Keratinocyte (primary cell): ENCODE data around the gene RERE. TPM values are rescaled to one million over a fixed set of nuclear protein-coding genes. Genes with fewer than 3 reads are reported as not detected.

Source experiments
- DNase-seq: peaks from one replicate; pipeline ENCODE4 v3.0.0-alpha.2; 2011; ENCODE audit warnings: low read depth, missing footprints, low spot score
- FAIRE-seq: peaks from 2 replicates; lab custom pipeline; 2011; peaks lifted over from hg19 to GRCh38; lab: Jason Lieb, UNC
- H2AFZ ChIP-seq: 2 replicates; pipeline ENCODE4 v1.6.0; 2012; ENCODE audit warnings: low read length, control low read depth, inconsistent platforms; ENCODE audit not compliant: control insufficient read depth
- H3K27ac ChIP-seq: 2 replicates; pipeline ENCODE4 v1.5.1; 2011; ENCODE audit warnings: low read length; ENCODE audit not compliant: control insufficient read depth, insufficient read depth
- H3K27me3 ChIP-seq: 3 replicates; pipeline ENCODE4 v1.6.0; 2011; ENCODE audit warnings: low read length; ENCODE audit not compliant: control insufficient read depth, insufficient read depth; ENCODE audit errors: extremely low read depth
- H3K36me3 ChIP-seq, 2 experiments: 2 replicates in 1 of 2; 3 replicates in 1 of 2; pipeline ENCODE4 v1.5.1; 2011; ENCODE audit warnings: low read length in 2 of 2, mild to moderate bottlenecking in 1 of 2; ENCODE audit not compliant: control insufficient read depth in 2 of 2, insufficient read depth in 2 of 2; ENCODE audit errors: extremely low read depth in 1 of 2
- H3K4me1 ChIP-seq: 3 replicates; pipeline ENCODE4 v1.5.1; 2011; ENCODE audit warnings: low read length; ENCODE audit not compliant: control insufficient read depth, insufficient read depth; ENCODE audit errors: extremely low read depth
- H3K4me2 ChIP-seq: 3 replicates; pipeline ENCODE4 v1.6.0; 2011; ENCODE audit warnings: low read depth, low read length; ENCODE audit not compliant: control insufficient read depth, insufficient read depth; ENCODE audit errors: extremely low read depth
- H3K4me3 ChIP-seq, 3 experiments: fragments of 200-600 bp in 1 of 3; sonication (generic) in 1 of 3; 2 replicates in 2 of 3; 3 replicates in 1 of 3; pipeline ENCODE4 v1.5.1; 2011 to 2016; ENCODE audit warnings: low read length in 3 of 3, mild to moderate bottlenecking in 3 of 3, control low read depth in 2 of 3, inconsistent platforms in 1 of 3, low read depth in 1 of 3, mixed read lengths in 1 of 3, mixed run types in 1 of 3, moderate library complexity in 1 of 3; ENCODE audit not compliant: control insufficient read depth in 2 of 3, insufficient read depth in 2 of 3; ENCODE audit errors: extremely low read depth in 1 of 3
- H3K79me2 ChIP-seq: 2 replicates; pipeline ENCODE4 v1.6.0; 2012; ENCODE audit warnings: low read length; ENCODE audit not compliant: control insufficient read depth, insufficient read depth
- H3K9ac ChIP-seq: 3 replicates; pipeline ENCODE4 v1.6.0; 2011; ENCODE audit warnings: low read length; ENCODE audit not compliant: control insufficient read depth, insufficient read depth; ENCODE audit errors: extremely low read depth
- H3K9me1 ChIP-seq: 3 replicates; pipeline ENCODE4 v1.6.0; 2011; ENCODE audit warnings: low read length; ENCODE audit not compliant: control insufficient read depth, insufficient read depth; ENCODE audit errors: extremely low read depth
- H3K9me3 ChIP-seq: 2 replicates; pipeline ENCODE4 v1.5.1; 2012; ENCODE audit warnings: low read depth, low read length; ENCODE audit not compliant: control insufficient read depth
- H4K20me1 ChIP-seq: 3 replicates; pipeline ENCODE4 v1.6.0; 2011; ENCODE audit warnings: low read length; ENCODE audit not compliant: control insufficient read depth, insufficient read depth; ENCODE audit errors: extremely low read depth
- EZH2 ChIP-seq: IDR thresholded peaks from one replicate; pipeline ENCODE4 v1.6.1; 2012; ENCODE audit warnings: inconsistent platforms, mild to moderate bottlenecking, low read length, moderate library complexity
- dilution Hi-C: fragments of 300-500 bp; cut with MboI; formaldehyde crosslinking; loops from one replicate; pipeline ENCODE4 v1.7.0; 2020; ENCODE audit warnings: low sequenced_read_pairs; ENCODE audit not compliant: extremely low pct_ligation_motif_present
- polyA plus RNA-seq, 5 experiments: library from polyadenylated mRNA; depleted of rRNA in 3 of 5; stranded (reverse) in 3 of 5; stranded (forward) in 1 of 5; unstranded in 1 of 5; fragments of >200 nt; gene quantifications; 1 replicate in 1 of 5; 2 replicates in 3 of 5; 3 replicates in 1 of 5; pipeline versions ENCODE4 v1.2.1 to v1.2.3, GENCODE V29; 2011 to 2012; ENCODE audit warnings: missing spikeins in 2 of 5, low read depth in 1 of 5, low replicate concordance in 1 of 5
- TF ChIP-seq, protein P1 (sequence below), 3 experiments: IDR thresholded peaks in 1 of 3; conservative IDR thresholded peaks in 1 of 3; optimal IDR thresholded peaks in 1 of 3; 2 replicates in 2 of 3; 3 replicates in 1 of 3; pipeline versions ENCODE3 to v1.5.1; 2011; ENCODE audit warnings: low read length in 3 of 3, mild to moderate bottlenecking in 3 of 3, moderate library complexity in 2 of 3, control low read depth in 1 of 3, inconsistent platforms in 1 of 3; ENCODE audit not compliant: insufficient read depth in 2 of 3; ENCODE audit errors: extremely low read depth in 1 of 3

The RERE gene
- polyA plus RNA-seq, 1 donor (not counting 4 experiments of a cell fraction or from before 2014, with no cell fraction given): 3.8 TPM

DNA sequence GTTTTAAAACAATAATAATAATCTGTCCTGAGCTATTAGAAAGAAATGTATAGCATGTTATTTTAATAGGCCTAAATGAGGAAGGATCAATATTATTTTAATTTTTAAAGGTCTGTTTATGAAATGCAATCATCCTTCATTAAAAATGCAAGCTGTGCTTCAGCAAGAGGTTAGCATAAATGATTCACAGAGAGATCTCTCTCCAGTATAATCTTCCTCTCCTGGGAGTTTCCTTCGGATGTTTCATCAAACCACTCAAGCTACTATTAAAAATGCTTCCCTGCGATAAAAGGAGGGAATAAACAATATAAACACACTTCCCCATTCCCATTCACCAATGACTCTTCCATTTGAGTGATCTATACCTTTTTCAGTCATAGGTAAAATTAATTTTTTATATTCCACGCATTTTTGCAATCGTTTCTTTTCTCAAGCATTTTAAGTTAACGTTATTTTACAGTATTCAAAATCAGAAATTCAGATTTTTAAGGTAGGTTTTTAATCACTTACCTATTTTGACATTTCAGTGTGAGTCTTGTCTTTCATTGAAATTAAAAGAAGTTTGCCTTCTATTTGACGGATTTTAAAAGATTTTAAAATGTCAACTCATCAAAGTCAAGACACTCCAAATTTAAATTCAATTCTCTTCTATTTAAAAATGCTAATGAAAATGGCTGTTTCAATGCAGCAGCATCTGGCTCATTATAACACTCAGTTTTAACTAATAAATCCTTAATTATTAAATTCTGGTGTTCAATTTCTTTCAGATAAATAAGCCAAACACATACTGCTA lies 64.3 kb downstream of the RERE start:
- H3K9ac ChIP-seq: no peak overlapping the region
- DNase-seq: no peak
- H4K20me1 ChIP-seq: no peaks in the 10 kb centered on the region
- dilution Hi-C loops: no loop called here
- H2AFZ ChIP-seq: no peak overlapping the region
- TF ChIP-seq, protein P1, sequence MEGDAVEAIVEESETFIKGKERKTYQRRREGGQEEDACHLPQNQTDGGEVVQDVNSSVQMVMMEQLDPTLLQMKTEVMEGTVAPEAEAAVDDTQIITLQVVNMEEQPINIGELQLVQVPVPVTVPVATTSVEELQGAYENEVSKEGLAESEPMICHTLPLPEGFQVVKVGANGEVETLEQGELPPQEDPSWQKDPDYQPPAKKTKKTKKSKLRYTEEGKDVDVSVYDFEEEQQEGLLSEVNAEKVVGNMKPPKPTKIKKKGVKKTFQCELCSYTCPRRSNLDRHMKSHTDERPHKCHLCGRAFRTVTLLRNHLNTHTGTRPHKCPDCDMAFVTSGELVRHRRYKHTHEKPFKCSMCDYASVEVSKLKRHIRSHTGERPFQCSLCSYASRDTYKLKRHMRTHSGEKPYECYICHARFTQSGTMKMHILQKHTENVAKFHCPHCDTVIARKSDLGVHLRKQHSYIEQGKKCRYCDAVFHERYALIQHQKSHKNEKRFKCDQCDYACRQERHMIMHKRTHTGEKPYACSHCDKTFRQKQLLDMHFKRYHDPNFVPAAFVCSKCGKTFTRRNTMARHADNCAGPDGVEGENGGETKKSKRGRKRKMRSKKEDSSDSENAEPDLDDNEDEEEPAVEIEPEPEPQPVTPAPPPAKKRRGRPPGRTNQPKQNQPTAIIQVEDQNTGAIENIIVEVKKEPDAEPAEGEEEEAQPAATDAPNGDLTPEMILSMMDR (optimal IDR thresholded peaks at IDR 0.05 in 1 of 3, IDR thresholded peaks at IDR 0.05 in 1 of 3, conservative IDR thresholded peaks at IDR 0.05 in 1 of 3; ENCODE audit: extremely low read depth in 1 of 3, insufficient read depth in 2 of 3, low read length in 3 of 3): no peak
- TF ChIP-seq EZH2: no peak
- H3K36me3 ChIP-seq: no peaks in the 10 kb centered on the region
- H3K4me3 ChIP-seq: no peak overlapping the region
- no peaks in the 10 kb centered on the region for H3K4me1 ChIP-seq
- no peak for FAIRE-seq
- no peaks in the 10 kb centered on the region for H3K27me3 ChIP-seq
- H3K4me2 ChIP-seq: no peak overlapping the region
- no peak overlapping the region for H3K27ac ChIP-seq
- no peaks in the 10 kb centered on the region for H3K9me1 ChIP-seq
- H3K79me2 ChIP-seq: no peaks in the 10 kb centered on the region
- no peaks in the 10 kb centered on the region for H3K9me3 ChIP-seq

DNA sequence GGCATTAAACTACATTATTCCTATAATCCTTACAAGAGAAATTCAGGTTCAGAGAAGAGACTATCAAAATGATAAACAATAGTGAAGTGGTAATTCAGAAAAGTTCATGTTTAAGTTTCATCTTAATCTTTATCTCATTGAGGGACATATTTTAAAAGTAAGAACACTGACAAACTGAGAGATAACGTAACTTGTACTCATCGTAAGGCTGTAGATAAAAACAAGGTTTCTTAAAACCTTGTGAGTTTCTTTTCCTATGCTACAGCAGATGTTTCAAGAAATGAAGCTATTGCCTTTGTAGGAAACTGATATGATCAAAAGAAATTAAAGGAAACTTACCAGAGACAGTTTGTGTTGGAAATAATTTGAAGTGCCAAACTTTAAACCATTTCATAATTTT lies 65.0 kb downstream of the RERE start:
- H3K27ac ChIP-seq: no peak overlapping the region
- no peaks in the 10 kb centered on the region for H3K36me3 ChIP-seq
- dilution Hi-C loops: no loop called here
- FAIRE-seq (no peak), DNase-seq (no peak)
- H3K79me2 ChIP-seq: no peaks in the 10 kb centered on the region
- no peak overlapping the region for H3K9ac ChIP-seq
- no peak overlapping the region for H2AFZ ChIP-seq
- H3K27me3 ChIP-seq: no peaks in the 10 kb centered on the region
- no peaks in the 10 kb centered on the region for H4K20me1 ChIP-seq
- TF ChIP-seq, protein P1 (optimal IDR thresholded peaks at IDR 0.05 in 1 of 3, IDR thresholded peaks at IDR 0.05 in 1 of 3, conservative IDR thresholded peaks at IDR 0.05 in 1 of 3; ENCODE audit: extremely low read depth in 1 of 3, insufficient read depth in 2 of 3, low read length in 3 of 3): no peak
- TF ChIP-seq EZH2: no peak
- H3K4me1 ChIP-seq: no peaks in the 10 kb centered on the region
- H3K4me2 ChIP-seq: no peak overlapping the region
- no peaks in the 10 kb centered on the region for H3K9me1 ChIP-seq
- H3K9me3 ChIP-seq: no peaks in the 10 kb centered on the region
- no peak overlapping the region for H3K4me3 ChIP-seq
